Esophagus muscularis mucosa (tissue), 3 donors: ENCODE measurements around the gene CPA2.

Experiments
- CTCF ChIP-seq, 3 experiments: fragments of 200-600 bp in 2 of 3; fragments of 450-650 bp in 1 of 3; sonication (generic) in 2 of 3; IDR thresholded peaks; one replicate each; pipeline ENCODE4 v1.5.1; 2017 to 2019; ENCODE audit warnings: antibody characterized with exemption in 3 of 3, mild to moderate bottlenecking in 2 of 3, moderate library complexity in 1 of 3
- POLR2A ChIP-seq: fragments of 450-650 bp; IDR thresholded peaks from one replicate; pipeline ENCODE4 v1.6.1; 2017; ENCODE audit warnings: antibody characterized with exemption, moderate library complexity, mild to moderate bottlenecking, low read depth

- no peak for TF ChIP-seq POLR2A
- no peak for TF ChIP-seq CTCF (IDR thresholded peaks at IDR 0.05)
These were observed 42.5 kb upstream of the CPA2 start for GRCh38 chr7:130224210-130224609.
